HG03439 (cell line): Measurements from ENCODE around the gene ZNG1C.
"Not testable (repeated sequence)": the region's sequence is repeated elsewhere in the genome, so short reads cannot be mapped to it uniquely, and the experiment has no call there.

Source experiments
- ATAC-seq: cut with Tn5 transposase; IDR thresholded peaks from one replicate; pipeline ENCODE4 v1.9.1; 2021; ENCODE audit warnings: mild to moderate bottlenecking, moderate library complexity; ENCODE audit not compliant: unreplicated experiment

The ZNG1C gene

GRCh38 chr9:68342265-68343025 is 100.7 kb downstream of the ZNG1C start:
- ATAC-seq, result peak; percentile 83

- ATAC-seq, result not testable (repeated sequence)
Observed at GRCh38 chr9:68343242-68343641, 101.5 kb downstream of the ZNG1C start.

GRCh38 chr9:68343992-68344391 is 102.2 kb downstream of the ZNG1C start:
- ATAC-seq, result not testable (repeated sequence)
